MM.1S (cell line): ENCODE data around the gene NCKAP5.

Experiments
- EZH2 ChIP-seq: fragments of 300-600 bp; sonication (generic); optimal IDR thresholded peaks from 2 replicates; pipeline ENCODE3; 2017; ENCODE audit warnings: low read depth, mild to moderate bottlenecking, antibody characterized with exemption, low read length, mixed read lengths
- EZH2phosphoT487 ChIP-seq: fragments of 300-600 bp; sonication (generic); IDR thresholded peaks from 2 replicates; pipeline ENCODE4 v1.6.1; 2018; ENCODE audit warnings: antibody characterized with exemption, low read length
- TF ChIP-seq, protein P1 (sequence below): fragments of 300-600 bp; sonication (generic); IDR thresholded peaks from 2 replicates; pipeline ENCODE4 v1.5.1; 2016; ENCODE audit warnings: antibody characterized with exemption, low read length, mixed read lengths

DNA sequence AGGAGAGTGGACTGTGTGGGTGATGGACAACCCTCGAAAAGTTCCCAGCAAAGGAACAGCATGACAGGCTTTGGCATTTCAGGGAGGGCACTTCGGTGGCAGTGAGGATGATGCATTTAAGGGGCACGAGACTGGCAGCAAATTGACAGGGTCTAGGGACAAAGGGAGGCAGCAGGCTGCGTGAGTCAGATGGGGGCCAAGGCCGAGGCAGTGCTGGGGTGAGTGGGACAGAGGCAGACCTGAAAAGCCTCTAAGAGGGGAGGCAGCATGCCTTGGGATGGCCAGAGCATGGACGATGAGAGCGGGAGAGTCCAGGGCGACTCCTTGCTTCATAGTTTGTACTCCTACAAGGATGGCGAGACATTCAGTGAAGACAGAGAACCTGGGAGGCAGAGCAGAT lies 848.8 kb downstream of the NCKAP5 start:
- TF ChIP-seq, protein P1, sequence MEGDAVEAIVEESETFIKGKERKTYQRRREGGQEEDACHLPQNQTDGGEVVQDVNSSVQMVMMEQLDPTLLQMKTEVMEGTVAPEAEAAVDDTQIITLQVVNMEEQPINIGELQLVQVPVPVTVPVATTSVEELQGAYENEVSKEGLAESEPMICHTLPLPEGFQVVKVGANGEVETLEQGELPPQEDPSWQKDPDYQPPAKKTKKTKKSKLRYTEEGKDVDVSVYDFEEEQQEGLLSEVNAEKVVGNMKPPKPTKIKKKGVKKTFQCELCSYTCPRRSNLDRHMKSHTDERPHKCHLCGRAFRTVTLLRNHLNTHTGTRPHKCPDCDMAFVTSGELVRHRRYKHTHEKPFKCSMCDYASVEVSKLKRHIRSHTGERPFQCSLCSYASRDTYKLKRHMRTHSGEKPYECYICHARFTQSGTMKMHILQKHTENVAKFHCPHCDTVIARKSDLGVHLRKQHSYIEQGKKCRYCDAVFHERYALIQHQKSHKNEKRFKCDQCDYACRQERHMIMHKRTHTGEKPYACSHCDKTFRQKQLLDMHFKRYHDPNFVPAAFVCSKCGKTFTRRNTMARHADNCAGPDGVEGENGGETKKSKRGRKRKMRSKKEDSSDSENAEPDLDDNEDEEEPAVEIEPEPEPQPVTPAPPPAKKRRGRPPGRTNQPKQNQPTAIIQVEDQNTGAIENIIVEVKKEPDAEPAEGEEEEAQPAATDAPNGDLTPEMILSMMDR = no peak
- TF ChIP-seq EZH2 = no peak
- no peak for TF ChIP-seq EZH2phosphoT487
